ENCODE data around the gene MAP9.

GRCh38 chr4:155415662-155416061, 38.9 kb upstream of the MAP9 start:
- TF ChIP-seq CREB1 (IDR thresholded peaks at IDR 0.05; ENCODE audit: low read depth) (no peak), REST (IDR thresholded peaks at IDR 0.05; ENCODE audit: low read depth) (no peak)
